ENCODE data around the gene KLHDC2. TPM values are rescaled to one million over a fixed set of nuclear protein-coding genes. Genes with fewer than 3 reads are reported as not detected.

KLHDC2 gene
- total RNA-seq, 1 experiment from 2014 or later, result 26.4 TPM

DNA sequence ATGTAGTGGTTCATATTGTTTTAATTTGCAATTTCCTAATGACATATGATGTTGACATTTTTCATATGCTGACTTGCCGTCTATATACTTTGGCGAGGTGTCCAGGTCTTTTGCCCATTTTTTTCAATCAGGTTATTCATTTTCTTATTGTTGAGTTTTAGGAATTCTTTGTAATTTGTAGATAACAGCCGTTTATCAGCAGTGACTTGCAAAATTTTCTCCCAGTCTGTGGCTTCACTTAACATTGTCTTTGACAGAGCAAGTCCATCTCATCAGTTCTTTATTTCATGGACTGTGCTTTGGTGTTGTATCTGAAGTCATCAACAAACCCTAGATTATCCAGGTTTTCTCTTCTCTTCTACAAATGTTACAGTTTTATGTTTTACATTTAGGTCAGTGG, 12.6 kb upstream of the KLHDC2 start:
- Histone ChIP-seq H3K27ac (ENCODE audit: low read depth, low read length) (no peak overlapping the region), H3K9me3 (ENCODE audit: control insufficient read depth in 1 of 2, insufficient read depth in 1 of 2, low read depth in 1 of 2, low read length in 2 of 2) (no peaks in the 10 kb centered on the region), H3K4me1 (ENCODE audit: control insufficient read depth in 1 of 2, insufficient read depth in 2 of 2, low read length in 2 of 2) (no peaks in the 10 kb centered on the region), H3K36me3 (ENCODE audit: control insufficient read depth in 1 of 2, insufficient read depth in 2 of 2, low read length in 2 of 2) (no peaks in the 10 kb centered on the region), H3K27me3 (ENCODE audit: insufficient read depth, low read length) (no peaks in the 10 kb centered on the region), H3K79me2 (ENCODE audit: insufficient read depth, low read length) (no peaks in the 10 kb centered on the region), H3K9me2 (ENCODE audit: insufficient read depth) (no peaks in the 10 kb centered on the region), H4K20me1 (ENCODE audit: insufficient read depth) (no peaks in the 10 kb centered on the region), H3K4me2 (ENCODE audit: low read length) (no peak overlapping the region), H3K4me3 (replicated peaks in 1 of 2; ENCODE audit: low read depth in 1 of 2, low read length in 2 of 2) (no peak overlapping the region), H3K9ac (ENCODE audit: low read length) (no peak overlapping the region), H2AFZ (ENCODE audit: low read depth, low read length, poor library complexity, severe bottlenecking) (no peak overlapping the region)
- intact Hi-C loops (cut with micrococcal nuclease), result no loop called here
- no peak for ATAC-seq
- TF ChIP-seq POLR2AphosphoS5 (IDR thresholded peaks at IDR 0.05; ENCODE audit: low read depth, low read length) (no peak), EZH2phosphoT487 (IDR thresholded peaks at IDR 0.05; ENCODE audit: borderline replicate concordance) (no peak), CBX3 (IDR thresholded peaks at IDR 0.05; ENCODE audit: low read depth) (no peak), CEBPB (IDR thresholded peaks at IDR 0.05; ENCODE audit: low read depth) (no peak), EZH2 (IDR thresholded peaks at IDR 0.05) (no peak)
- no TSS peak for BruUV-seq (replicated peaks)
- ChIA-PET POLR2A (no interaction called here), CTCF (no interaction called here), RAD21 (ENCODE audit: low non-redundant PET in 1 of 2, low total read pairs in 2 of 2, uncharacterized antibody in 2 of 2, unreplicated experiment in 2 of 2) (no interaction called here)
- no peak for DNase-seq (ENCODE audit: low read depth, low spot score)

DNA sequence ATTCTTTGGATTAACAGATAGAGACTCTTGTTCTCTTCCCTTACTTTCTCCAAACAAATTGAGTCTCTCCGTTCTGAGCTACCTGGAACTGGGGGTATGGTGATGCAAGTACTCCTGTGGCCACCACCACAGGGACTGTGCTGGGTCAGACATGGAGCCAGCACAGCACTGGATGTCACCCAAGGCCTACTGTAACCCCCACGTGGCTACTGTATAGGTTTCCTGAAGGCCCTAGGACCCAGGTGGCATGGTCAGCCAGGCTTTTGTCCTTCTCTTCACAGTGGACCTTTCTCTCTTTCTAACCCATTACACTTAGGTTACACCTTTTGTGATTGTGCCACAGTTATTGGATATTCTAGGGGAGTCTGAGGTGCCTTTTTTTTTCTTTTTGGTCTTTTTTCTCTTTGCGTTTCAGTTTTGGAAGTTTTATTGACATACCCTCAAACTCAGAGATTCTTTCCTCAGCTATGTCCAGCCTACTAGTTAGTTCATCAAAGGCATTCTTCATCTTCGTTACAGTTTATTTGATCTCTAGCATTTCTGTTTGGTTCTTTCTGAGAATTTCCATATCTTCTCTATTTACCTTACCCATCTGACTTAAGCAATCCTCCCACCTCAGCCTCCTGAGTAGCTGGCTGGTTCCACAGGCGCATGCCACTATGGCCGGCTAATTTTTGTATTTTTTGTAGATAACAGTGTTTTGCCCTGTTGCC, 6.0 kb upstream of the KLHDC2 start:
- ChIA-PET POLR2A (no interaction called here), CTCF (no interaction called here), RAD21 (ENCODE audit: low non-redundant PET in 1 of 2, low total read pairs in 2 of 2, uncharacterized antibody in 2 of 2, unreplicated experiment in 2 of 2) (no interaction called here)
- Histone ChIP-seq H3K4me2 (ENCODE audit: low read length) (no peak overlapping the region), H3K9me2 (ENCODE audit: insufficient read depth) (no peaks in the 10 kb centered on the region), H4K20me1 (ENCODE audit: insufficient read depth) (no peaks in the 10 kb centered on the region), H3K9me3 (ENCODE audit: control insufficient read depth in 1 of 2, insufficient read depth in 1 of 2, low read depth in 1 of 2, low read length in 2 of 2) (no peaks in the 10 kb centered on the region), H3K4me3 (replicated peaks in 1 of 2; ENCODE audit: low read depth in 1 of 2, low read length in 2 of 2) (no peak overlapping the region), H3K79me2 (ENCODE audit: insufficient read depth, low read length) (no peaks in the 10 kb centered on the region), H3K27ac (ENCODE audit: low read depth, low read length) (no peak overlapping the region), H3K36me3 (ENCODE audit: control insufficient read depth in 1 of 2, insufficient read depth in 2 of 2, low read length in 2 of 2) (no peaks in the 10 kb centered on the region), H3K27me3 (ENCODE audit: insufficient read depth, low read length) (no peaks in the 10 kb centered on the region), H3K9ac (ENCODE audit: low read length) (no peak overlapping the region), H3K4me1 (ENCODE audit: control insufficient read depth in 1 of 2, insufficient read depth in 2 of 2, low read length in 2 of 2) (peaks cover 5 to 8% of the 10 kb centered on the region in 2 experiments), H2AFZ (ENCODE audit: low read depth, low read length, poor library complexity, severe bottlenecking) (no peak overlapping the region)
- intact Hi-C loops (cut with micrococcal nuclease), result no loop called here
- no TSS peak for BruUV-seq (replicated peaks)
- ATAC-seq (no peak), DNase-seq (ENCODE audit: low read depth, low spot score) (no peak)
- no peak for TF ChIP-seq POLR2AphosphoS5 (IDR thresholded peaks at IDR 0.05; ENCODE audit: low read depth, low read length)
- TF ChIP-seq JUND (IDR thresholded peaks at IDR 0.05), result no peak
- TF ChIP-seq, protein P1, sequence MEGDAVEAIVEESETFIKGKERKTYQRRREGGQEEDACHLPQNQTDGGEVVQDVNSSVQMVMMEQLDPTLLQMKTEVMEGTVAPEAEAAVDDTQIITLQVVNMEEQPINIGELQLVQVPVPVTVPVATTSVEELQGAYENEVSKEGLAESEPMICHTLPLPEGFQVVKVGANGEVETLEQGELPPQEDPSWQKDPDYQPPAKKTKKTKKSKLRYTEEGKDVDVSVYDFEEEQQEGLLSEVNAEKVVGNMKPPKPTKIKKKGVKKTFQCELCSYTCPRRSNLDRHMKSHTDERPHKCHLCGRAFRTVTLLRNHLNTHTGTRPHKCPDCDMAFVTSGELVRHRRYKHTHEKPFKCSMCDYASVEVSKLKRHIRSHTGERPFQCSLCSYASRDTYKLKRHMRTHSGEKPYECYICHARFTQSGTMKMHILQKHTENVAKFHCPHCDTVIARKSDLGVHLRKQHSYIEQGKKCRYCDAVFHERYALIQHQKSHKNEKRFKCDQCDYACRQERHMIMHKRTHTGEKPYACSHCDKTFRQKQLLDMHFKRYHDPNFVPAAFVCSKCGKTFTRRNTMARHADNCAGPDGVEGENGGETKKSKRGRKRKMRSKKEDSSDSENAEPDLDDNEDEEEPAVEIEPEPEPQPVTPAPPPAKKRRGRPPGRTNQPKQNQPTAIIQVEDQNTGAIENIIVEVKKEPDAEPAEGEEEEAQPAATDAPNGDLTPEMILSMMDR (IDR thresholded peaks at IDR 0.05 in 2 of 3, conservative IDR thresholded peaks at IDR 0.05 in 1 of 3; ENCODE audit: borderline replicate concordance in 1 of 3, insufficient read depth in 1 of 3, low read depth in 2 of 3, low read length in 2 of 3), result no peak
- no peak for TF ChIP-seq POLR2A (IDR thresholded peaks at IDR 0.05; ENCODE audit: borderline replicate concordance, extremely low read depth, insufficient read depth, insufficient read length)
- no peak for TF ChIP-seq CBX3 (IDR thresholded peaks at IDR 0.05; ENCODE audit: low read depth)
- no peak for TF ChIP-seq EZH2 (IDR thresholded peaks at IDR 0.05)
- TF ChIP-seq, protein P2, sequence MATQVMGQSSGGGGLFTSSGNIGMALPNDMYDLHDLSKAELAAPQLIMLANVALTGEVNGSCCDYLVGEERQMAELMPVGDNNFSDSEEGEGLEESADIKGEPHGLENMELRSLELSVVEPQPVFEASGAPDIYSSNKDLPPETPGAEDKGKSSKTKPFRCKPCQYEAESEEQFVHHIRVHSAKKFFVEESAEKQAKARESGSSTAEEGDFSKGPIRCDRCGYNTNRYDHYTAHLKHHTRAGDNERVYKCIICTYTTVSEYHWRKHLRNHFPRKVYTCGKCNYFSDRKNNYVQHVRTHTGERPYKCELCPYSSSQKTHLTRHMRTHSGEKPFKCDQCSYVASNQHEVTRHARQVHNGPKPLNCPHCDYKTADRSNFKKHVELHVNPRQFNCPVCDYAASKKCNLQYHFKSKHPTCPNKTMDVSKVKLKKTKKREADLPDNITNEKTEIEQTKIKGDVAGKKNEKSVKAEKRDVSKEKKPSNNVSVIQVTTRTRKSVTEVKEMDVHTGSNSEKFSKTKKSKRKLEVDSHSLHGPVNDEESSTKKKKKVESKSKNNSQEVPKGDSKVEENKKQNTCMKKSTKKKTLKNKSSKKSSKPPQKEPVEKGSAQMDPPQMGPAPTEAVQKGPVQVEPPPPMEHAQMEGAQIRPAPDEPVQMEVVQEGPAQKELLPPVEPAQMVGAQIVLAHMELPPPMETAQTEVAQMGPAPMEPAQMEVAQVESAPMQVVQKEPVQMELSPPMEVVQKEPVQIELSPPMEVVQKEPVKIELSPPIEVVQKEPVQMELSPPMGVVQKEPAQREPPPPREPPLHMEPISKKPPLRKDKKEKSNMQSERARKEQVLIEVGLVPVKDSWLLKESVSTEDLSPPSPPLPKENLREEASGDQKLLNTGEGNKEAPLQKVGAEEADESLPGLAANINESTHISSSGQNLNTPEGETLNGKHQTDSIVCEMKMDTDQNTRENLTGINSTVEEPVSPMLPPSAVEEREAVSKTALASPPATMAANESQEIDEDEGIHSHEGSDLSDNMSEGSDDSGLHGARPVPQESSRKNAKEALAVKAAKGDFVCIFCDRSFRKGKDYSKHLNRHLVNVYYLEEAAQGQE (IDR thresholded peaks at IDR 0.05; ENCODE audit: low read depth), result no peak
- TF ChIP-seq, protein P3, sequence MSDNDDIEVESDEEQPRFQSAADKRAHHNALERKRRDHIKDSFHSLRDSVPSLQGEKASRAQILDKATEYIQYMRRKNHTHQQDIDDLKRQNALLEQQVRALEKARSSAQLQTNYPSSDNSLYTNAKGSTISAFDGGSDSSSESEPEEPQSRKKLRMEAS (IDR thresholded peaks at IDR 0.05), result no peak
- TF ChIP-seq, protein P4, sequence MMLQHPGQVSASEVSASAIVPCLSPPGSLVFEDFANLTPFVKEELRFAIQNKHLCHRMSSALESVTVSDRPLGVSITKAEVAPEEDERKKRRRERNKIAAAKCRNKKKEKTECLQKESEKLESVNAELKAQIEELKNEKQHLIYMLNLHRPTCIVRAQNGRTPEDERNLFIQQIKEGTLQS (IDR thresholded peaks at IDR 0.05), result no peak
- TF ChIP-seq ZNF274 (IDR thresholded peaks at IDR 0.05; ENCODE audit: low read depth, low read length), result no peak

Measured in HCT116 (cell line).